Body of pancreas (tissue), 4 donors: Measurements from ENCODE around the gene GMDS. TPM values are rescaled to one million over a fixed set of nuclear protein-coding genes. Genes with fewer than 3 reads are reported as not detected.

Experiments used
- ATAC-seq: fragments of 150-250 bp; one replicate; pipeline ENCODE4 v1.9.1; 2016
- DNase-seq, 4 donors: peaks; one replicate each; pipeline ENCODE4 v3.0.0-alpha.2; 2019
- H3K27ac ChIP-seq, 4 donors: fragments of 200-600 bp; sonication (generic); 1 replicate in 3 of 4; 2 replicates in 1 of 4; pipeline versions ENCODE4 v1.5.1 to v1.6.1; 2016 to 2019; ENCODE audit warnings: mild to moderate bottlenecking in 1 of 4, mixed read lengths in 1 of 4, moderate library complexity in 1 of 4
- H3K27me3 ChIP-seq, 2 donors: fragments of 200-600 bp; sonication (generic); one replicate each; pipeline ENCODE4 v1.6.0; 2016; ENCODE audit warnings: mild to moderate bottlenecking in 1 of 2
- H3K36me3 ChIP-seq, 2 donors: fragments of 200-600 bp; sonication (generic); replicated peaks in 1 of 2; 2 replicates each; pipeline ENCODE4 v1.5.1; 2016; ENCODE audit warnings: low read depth in 2 of 2; ENCODE audit not compliant: insufficient read depth in 1 of 2
- H3K4me1 ChIP-seq: fragments of 200-600 bp; sonication (generic); one replicate; pipeline ENCODE4 v1.6.0; 2016
- H3K4me3 ChIP-seq, 2 donors: fragments of 200-600 bp; sonication (generic); 1 replicate in 1 of 2; 2 replicates in 1 of 2; pipeline ENCODE4 v1.5.1; 2016 to 2019
- H3K9me3 ChIP-seq, 3 donors: fragments of 200-600 bp; sonication (generic); 1 replicate in 2 of 3; 2 replicates in 1 of 3; pipeline ENCODE4 v1.5.1; 2016
- POLR2A ChIP-seq, 3 donors: fragments of 450-650 bp; IDR thresholded peaks; one replicate each; pipeline ENCODE4 v1.6.1; 2016; ENCODE audit warnings: antibody characterized with exemption in 3 of 3, mild to moderate bottlenecking in 2 of 3
- WGBS, 2 donors: methylation state at CpG; one replicate each; pipeline ENCODE4 v1.1.5; 2017; 5-methylcytosine and 5-hydroxymethylcytosine counted together
- intact Hi-C: fragments of 100-400 bp; cut with DNase I; formaldehyde crosslinking; loops from one replicate; pipeline ENCODE4 v1.15.1; 2023
- total RNA-seq, 2 donors: library from RNA; depleted of rRNA; stranded (reverse); fragments of >200 nt; gene quantifications; one replicate each; pipeline ENCODE4 v1.1.0, GENCODE V29; 2016
- TF ChIP-seq, protein P1 (sequence below), 7 experiments: fragments of 450-650 bp in 4 of 7; fragments of 200-600 bp in 3 of 7; sonication (generic) in 3 of 7; IDR thresholded peaks; one replicate each; pipeline ENCODE4 v1.5.1; 2016 to 2019; ENCODE audit warnings: antibody characterized with exemption in 7 of 7

Gene GMDS
- total RNA-seq, 2 donors from 2014 or later: 34.5 to 63.3 TPM

DNA sequence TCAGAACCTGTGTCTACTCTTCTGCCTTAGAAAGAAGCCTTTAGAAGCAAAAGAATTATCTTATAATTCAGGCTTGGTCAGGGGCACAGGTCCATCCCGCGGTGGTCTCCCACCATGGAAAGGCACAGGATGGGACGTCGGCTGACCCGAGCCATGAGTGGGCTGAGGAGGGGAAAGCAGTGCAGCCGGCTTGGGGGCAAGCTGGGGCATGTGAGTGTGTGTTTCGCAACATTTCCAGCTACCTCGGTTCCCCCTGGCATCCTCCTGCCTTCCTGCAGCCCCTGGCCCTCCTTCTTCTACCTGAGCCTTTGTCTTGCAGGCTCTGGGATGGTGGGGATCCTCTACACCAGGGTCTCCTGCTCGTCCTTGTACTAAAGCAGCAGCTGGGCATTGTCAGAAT is 664.8 kb downstream of the GMDS start:
- TF ChIP-seq, protein P1, sequence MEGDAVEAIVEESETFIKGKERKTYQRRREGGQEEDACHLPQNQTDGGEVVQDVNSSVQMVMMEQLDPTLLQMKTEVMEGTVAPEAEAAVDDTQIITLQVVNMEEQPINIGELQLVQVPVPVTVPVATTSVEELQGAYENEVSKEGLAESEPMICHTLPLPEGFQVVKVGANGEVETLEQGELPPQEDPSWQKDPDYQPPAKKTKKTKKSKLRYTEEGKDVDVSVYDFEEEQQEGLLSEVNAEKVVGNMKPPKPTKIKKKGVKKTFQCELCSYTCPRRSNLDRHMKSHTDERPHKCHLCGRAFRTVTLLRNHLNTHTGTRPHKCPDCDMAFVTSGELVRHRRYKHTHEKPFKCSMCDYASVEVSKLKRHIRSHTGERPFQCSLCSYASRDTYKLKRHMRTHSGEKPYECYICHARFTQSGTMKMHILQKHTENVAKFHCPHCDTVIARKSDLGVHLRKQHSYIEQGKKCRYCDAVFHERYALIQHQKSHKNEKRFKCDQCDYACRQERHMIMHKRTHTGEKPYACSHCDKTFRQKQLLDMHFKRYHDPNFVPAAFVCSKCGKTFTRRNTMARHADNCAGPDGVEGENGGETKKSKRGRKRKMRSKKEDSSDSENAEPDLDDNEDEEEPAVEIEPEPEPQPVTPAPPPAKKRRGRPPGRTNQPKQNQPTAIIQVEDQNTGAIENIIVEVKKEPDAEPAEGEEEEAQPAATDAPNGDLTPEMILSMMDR (IDR thresholded peaks at IDR 0.05): no peak
- no peak for TF ChIP-seq POLR2A (IDR thresholded peaks at IDR 0.05)
- intact Hi-C loops: no loop called here

DNA sequence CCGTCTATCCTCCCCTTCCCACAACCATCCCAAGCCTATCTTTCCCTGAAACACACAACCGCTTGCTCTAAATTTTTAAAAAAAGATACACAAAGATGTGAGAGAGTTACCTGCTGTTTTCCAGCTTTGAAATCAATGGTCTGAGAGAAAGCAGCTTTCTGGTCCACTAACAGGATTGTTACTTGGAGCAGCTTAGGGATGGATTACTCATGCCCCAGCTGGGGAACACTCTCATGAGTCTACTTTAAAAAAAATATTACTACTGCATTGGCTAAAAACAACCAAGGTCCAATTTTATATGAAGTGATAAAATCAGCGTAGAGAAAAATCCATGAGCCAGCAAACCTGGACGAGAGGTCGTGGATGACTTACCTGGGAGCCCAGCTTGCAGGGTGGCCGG is 665.3 kb downstream of the GMDS start:
- TF ChIP-seq, protein P1 (IDR thresholded peaks at IDR 0.05): no peak
- TF ChIP-seq POLR2A (IDR thresholded peaks at IDR 0.05): no peak
- Histone ChIP-seq H3K4me1 (peaks cover 4% of the 10 kb centered on the region), H3K9me3 (no peaks in the 10 kb centered on the region), H3K36me3 (no peaks in the 10 kb centered on the region), H3K4me3 (no peak overlapping the region), H3K27me3 (no peaks in the 10 kb centered on the region), H3K27ac (no peak overlapping the region)
- DNase-seq: no peak
- ATAC-seq: no peak
- intact Hi-C loops: no loop called here
- 79% methylated on average over 6 of the region's 6 CpGs for WGBS, 2 donors

More for the DNA sequence above, 664.8 kb downstream of the GMDS start:
- no peaks in the 10 kb centered on the region for H3K27me3 ChIP-seq
- ATAC-seq: no peak
- 45 to 75% methylated on average over 4 to 9 of the region's 9 CpGs for WGBS, 2 donors
- DNase-seq: no peak
- no peak overlapping the region for H3K4me3 ChIP-seq
- H3K36me3 ChIP-seq: no peaks in the 10 kb centered on the region
- H3K9me3 ChIP-seq: no peaks in the 10 kb centered on the region
- peaks cover 4% of the 10 kb centered on the region for H3K4me1 ChIP-seq
- H3K27ac ChIP-seq: no peak overlapping the region

DNA sequence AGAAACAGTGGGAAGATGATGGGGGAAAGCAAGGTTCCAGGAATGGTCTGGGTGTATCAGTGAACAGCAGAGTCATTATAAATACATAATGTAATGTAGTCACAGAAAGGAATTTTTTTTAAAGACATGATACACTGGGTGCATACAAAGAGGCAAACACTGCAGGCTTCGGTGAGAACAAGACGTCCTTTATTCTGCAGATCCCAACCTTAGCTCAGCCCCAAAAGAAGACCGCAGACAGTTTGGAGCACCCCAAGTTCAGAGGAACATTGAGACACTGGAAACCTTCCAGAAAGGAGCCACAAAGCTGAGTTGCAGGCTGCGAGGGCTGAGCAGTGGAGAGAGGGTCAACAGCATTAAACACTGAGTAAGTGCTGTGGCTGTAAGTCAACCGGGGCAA is 666.3 kb downstream of the GMDS start:
- 78 to 83% methylated on average over 5 of the region's 5 CpGs for WGBS, 2 donors
- Histone ChIP-seq H3K4me1 (peaks cover 4% of the 10 kb centered on the region), H3K9me3 (no peaks in the 10 kb centered on the region), H3K36me3 (no peaks in the 10 kb centered on the region), H3K27ac (no peak overlapping the region), H3K27me3 (no peaks in the 10 kb centered on the region), H3K4me3 (no peak overlapping the region)
- no peak for ATAC-seq
- no peak for DNase-seq
- TF ChIP-seq, protein P1 (IDR thresholded peaks at IDR 0.05): no peak
- TF ChIP-seq POLR2A (IDR thresholded peaks at IDR 0.05): no peak
- intact Hi-C loops: no loop called here

DNA sequence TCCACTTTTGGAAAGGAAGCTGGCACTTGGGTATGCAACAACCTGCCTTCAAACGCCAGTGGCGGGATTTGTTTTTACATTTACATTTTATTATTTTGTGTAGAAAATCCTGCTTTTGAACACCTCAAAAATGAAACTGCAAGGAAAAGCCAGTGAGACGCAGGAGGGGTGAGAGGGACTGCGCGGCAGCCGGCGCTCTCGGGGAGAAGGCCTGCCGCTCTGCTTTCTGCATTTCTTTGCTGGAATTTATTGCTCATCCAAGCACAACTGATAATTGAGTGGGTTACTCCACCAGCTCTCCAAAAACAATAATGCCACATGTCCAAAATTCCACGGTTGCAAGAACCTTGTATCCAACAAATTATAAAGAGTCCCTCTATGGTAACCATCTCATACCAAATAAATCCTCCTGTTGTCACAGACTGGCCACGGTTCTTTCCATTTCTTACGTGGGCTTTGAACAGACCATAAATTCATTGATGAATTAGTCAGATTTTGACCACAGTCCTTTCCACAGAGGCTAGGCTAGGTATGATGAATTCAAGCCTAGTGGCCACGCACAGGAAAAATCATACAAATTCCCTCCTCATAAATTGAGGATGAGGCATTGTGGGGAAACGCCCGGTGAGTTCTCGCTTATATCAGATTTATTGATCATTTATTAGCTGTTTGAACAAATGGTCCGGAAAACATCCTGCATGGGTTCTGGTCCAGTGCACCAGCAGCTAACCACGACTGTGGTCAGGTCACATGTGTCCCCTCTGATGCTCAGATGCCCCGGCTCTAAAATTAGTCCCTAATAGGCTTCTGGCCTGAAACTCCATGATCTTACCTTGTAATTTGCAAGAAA is 667.3 kb downstream of the GMDS start:
- DNase-seq (no peak), ATAC-seq (no peak)
- H3K27me3 ChIP-seq: no peaks in the 10 kb centered on the region
- H3K27ac ChIP-seq: no peak overlapping the region
- WGBS, 2 donors: 82% methylated on average over 19 of the region's 19 CpGs
- H3K9me3 ChIP-seq: no peaks in the 10 kb centered on the region
- H3K4me1 ChIP-seq: peaks cover 4% of the 10 kb centered on the region
- TF ChIP-seq, protein P1 (IDR thresholded peaks at IDR 0.05): no peak
- no peak for TF ChIP-seq POLR2A (IDR thresholded peaks at IDR 0.05)
- H3K4me3 ChIP-seq: no peak overlapping the region
- intact Hi-C loops: no loop called here
- no peaks in the 10 kb centered on the region for H3K36me3 ChIP-seq
